ENCODE results near the gene ACAD9.

ACAD9 gene

DNA sequence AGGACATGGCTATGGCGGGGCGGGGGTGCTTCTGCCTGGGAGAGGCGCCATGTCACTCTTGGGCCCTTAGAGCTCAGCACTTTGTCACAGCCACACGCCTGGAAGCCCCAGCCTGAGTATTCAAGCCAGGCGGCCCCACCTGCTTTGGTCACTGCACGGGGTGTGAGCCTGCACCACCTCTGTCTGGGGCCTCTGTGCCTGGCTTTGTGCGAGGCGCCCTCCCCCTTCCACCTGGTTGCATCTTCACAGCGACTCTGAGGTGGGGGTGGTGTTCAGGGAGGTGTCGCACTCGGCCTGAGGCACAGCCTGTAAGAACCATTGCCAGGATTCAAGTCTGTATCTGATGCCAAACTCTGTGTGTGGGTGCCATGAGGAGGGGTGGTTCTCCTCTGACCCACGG is 24.1 kb downstream of the ACAD9 start:
- Histone ChIP-seq H3K27me3 (ENCODE audit: insufficient read depth, low read length) (no peaks in the 10 kb centered on the region), H3K4me2 (ENCODE audit: low read length) (no peak overlapping the region), H3K27ac (ENCODE audit: low read depth, low read length, poor library complexity, severe bottlenecking) (no peak overlapping the region), H3K79me2 (ENCODE audit: insufficient read depth, low read length) (no peaks in the 10 kb centered on the region), H3K9me3 (ENCODE audit: low read length) (no peaks in the 10 kb centered on the region), H3F3A (ENCODE audit: insufficient read depth, low read length) (no peaks in the 10 kb centered on the region), H4K20me1 (ENCODE audit: insufficient read depth, low read length) (no peaks in the 10 kb centered on the region), H3K9ac (ENCODE audit: low read length) (no peak overlapping the region), H3K36me3 (ENCODE audit: insufficient read depth, low read length) (peaks cover 95% of the 10 kb centered on the region), H3K4me1 (ENCODE audit: insufficient read depth, low read length, severe bottlenecking) (no peaks in the 10 kb centered on the region), H3K9me2 (ENCODE audit: low read depth, low read length) (no peaks in the 10 kb centered on the region), H3K4me3 (ENCODE audit: low read depth, low read length, poor library complexity, severe bottlenecking) (no peak overlapping the region), H2AFZ (ENCODE audit: low read length) (no peak overlapping the region)
- TF ChIP-seq EZH2 (IDR thresholded peaks at IDR 0.05; ENCODE audit: borderline replicate concordance, low read length), result no peak
- TF ChIP-seq, protein P1, sequence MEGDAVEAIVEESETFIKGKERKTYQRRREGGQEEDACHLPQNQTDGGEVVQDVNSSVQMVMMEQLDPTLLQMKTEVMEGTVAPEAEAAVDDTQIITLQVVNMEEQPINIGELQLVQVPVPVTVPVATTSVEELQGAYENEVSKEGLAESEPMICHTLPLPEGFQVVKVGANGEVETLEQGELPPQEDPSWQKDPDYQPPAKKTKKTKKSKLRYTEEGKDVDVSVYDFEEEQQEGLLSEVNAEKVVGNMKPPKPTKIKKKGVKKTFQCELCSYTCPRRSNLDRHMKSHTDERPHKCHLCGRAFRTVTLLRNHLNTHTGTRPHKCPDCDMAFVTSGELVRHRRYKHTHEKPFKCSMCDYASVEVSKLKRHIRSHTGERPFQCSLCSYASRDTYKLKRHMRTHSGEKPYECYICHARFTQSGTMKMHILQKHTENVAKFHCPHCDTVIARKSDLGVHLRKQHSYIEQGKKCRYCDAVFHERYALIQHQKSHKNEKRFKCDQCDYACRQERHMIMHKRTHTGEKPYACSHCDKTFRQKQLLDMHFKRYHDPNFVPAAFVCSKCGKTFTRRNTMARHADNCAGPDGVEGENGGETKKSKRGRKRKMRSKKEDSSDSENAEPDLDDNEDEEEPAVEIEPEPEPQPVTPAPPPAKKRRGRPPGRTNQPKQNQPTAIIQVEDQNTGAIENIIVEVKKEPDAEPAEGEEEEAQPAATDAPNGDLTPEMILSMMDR (IDR thresholded peaks at IDR 0.05; ENCODE audit: low read length), result no peak

DNA sequence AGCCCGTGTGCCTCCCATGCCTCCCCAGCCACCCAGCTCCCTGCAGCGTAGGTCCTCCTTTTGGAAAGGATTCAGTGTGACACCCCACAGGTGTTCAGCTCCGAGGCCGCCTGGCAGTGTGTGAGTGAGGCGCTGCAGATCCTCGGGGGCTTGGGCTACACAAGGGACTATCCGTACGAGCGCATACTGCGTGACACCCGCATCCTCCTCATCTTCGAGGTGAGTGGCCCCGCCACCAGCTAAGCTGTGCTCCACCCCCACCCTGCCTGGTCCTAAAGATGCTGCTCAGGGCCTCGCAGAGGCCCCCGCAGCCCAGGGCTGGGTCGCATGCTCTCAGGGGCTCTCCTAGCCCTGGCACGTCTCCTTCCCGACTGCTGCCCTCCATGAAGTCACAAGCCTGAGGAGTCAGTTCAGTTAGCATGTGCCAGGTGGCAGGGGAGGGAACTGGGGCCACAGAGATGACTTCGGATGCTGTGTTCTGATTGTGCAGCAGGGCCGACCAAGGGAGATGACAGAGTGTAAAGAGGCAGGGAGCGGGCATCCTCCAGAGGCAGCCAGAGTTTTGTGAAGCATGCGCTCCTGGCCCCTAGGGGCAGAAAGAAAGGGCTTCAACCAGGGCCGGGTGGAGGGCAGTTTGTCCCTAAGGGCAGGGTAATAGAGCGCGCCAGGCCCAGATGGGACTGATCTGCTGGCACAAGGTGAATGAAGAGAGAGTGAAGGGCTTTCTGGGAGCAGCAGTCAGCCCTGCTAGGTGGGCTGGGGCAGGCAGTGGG is 26.8 kb downstream of the ACAD9 start:
- Histone ChIP-seq H4K20me1 (ENCODE audit: insufficient read depth, low read length) (no peaks in the 10 kb centered on the region), H3K36me3 (ENCODE audit: insufficient read depth, low read length) (peaks cover 100% of the 10 kb centered on the region)

DNA sequence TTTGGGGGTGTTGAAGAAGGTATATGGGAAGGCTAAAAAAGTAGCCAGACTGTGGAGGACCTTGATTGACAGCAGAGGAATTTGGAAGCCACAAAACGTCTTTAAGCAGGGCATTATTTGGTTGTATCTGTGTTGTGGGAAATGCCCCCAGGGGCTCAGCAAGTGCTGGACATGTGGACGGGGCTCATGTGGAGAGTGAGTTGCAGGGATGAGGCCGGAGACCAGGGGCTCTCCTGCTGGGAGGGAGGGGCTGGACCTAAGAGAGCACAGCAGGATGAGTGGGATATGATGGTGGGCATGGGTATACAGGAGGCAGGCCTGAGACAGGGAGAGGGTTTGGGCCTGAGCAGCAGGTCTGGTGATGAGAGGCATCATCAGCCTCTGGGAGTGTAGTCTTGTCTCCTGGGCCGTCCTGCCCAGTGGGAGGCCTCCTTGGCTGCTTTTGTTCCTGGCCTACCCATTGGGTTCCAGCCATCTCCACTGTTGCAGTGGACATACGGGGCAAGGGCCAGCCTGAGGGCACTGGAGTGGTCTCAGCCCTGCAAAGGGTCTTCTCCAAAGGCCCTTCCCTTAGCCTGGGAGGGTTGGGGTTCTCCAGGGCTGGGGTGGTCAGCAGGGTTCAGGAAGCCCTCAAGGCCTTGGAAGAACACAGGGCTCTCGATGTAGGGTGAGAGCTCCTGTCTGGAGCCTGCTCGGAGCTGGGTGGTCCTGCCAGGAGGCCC is 27.5 kb downstream of the ACAD9 start:
- Histone ChIP-seq H3K27ac (ENCODE audit: low read depth, low read length, poor library complexity, severe bottlenecking) (no peak overlapping the region), H3K27me3 (ENCODE audit: insufficient read depth, low read length) (no peaks in the 10 kb centered on the region), H3K4me2 (ENCODE audit: low read length) (no peak overlapping the region), H4K20me1 (ENCODE audit: insufficient read depth, low read length) (no peaks in the 10 kb centered on the region), H3K79me2 (ENCODE audit: insufficient read depth, low read length) (no peaks in the 10 kb centered on the region), H3K9me3 (ENCODE audit: low read length) (no peaks in the 10 kb centered on the region), H3K36me3 (ENCODE audit: insufficient read depth, low read length) (peaks cover 100% of the 10 kb centered on the region), H3F3A (ENCODE audit: insufficient read depth, low read length) (no peaks in the 10 kb centered on the region), H3K9ac (ENCODE audit: low read length) (no peak overlapping the region), H3K9me2 (ENCODE audit: low read depth, low read length) (no peaks in the 10 kb centered on the region), H3K4me1 (ENCODE audit: insufficient read depth, low read length, severe bottlenecking) (no peaks in the 10 kb centered on the region), H2AFZ (ENCODE audit: low read length) (no peak overlapping the region), H3K4me3 (ENCODE audit: low read depth, low read length, poor library complexity, severe bottlenecking) (no peak overlapping the region)
- TF ChIP-seq EZH2 (IDR thresholded peaks at IDR 0.05; ENCODE audit: borderline replicate concordance, low read length), result no peak
- TF ChIP-seq, protein P1 (IDR thresholded peaks at IDR 0.05; ENCODE audit: low read length), result no peak

More for the DNA sequence above, 26.8 kb downstream of the ACAD9 start:
- Histone ChIP-seq H3K9ac (ENCODE audit: low read length) (no peak overlapping the region), H3K4me2 (ENCODE audit: low read length) (no peak overlapping the region), H3K9me2 (ENCODE audit: low read depth, low read length) (no peaks in the 10 kb centered on the region), H3K9me3 (ENCODE audit: low read length) (no peaks in the 10 kb centered on the region), H3K79me2 (ENCODE audit: insufficient read depth, low read length) (no peaks in the 10 kb centered on the region), H3K4me3 (ENCODE audit: low read depth, low read length, poor library complexity, severe bottlenecking) (no peak overlapping the region), H3K27ac (ENCODE audit: low read depth, low read length, poor library complexity, severe bottlenecking) (no peak overlapping the region), H3F3A (ENCODE audit: insufficient read depth, low read length) (no peaks in the 10 kb centered on the region), H2AFZ (ENCODE audit: low read length) (no peak overlapping the region), H3K4me1 (ENCODE audit: insufficient read depth, low read length, severe bottlenecking) (no peaks in the 10 kb centered on the region), H3K27me3 (ENCODE audit: insufficient read depth, low read length) (no peaks in the 10 kb centered on the region)
- TF ChIP-seq EZH2 (IDR thresholded peaks at IDR 0.05; ENCODE audit: borderline replicate concordance, low read length), result no peak
- TF ChIP-seq, protein P1 (IDR thresholded peaks at IDR 0.05; ENCODE audit: low read length), result no peak
